Measurements from ENCODE around the gene MAGI2.

DNA sequence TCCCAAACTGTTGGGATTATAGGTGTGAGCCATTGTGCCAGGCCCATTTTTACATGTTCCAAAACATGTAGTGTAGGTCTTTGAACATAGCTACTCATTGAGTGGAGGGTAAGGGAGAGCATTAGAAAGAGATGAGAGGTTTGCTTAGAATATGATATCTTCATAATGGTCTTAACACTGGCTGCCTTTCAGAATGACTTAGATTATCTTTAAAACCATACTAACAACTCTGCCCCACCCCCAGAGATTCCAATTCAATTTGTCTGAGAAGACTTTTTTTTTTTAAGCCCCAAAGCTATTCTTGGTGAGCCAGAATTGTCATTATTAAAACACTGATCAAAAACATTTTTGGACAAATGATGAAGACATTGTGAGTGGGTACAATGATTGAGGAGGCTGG lies 1486.0 kb downstream of the MAGI2 start:
- TF ChIP-seq, protein P1, sequence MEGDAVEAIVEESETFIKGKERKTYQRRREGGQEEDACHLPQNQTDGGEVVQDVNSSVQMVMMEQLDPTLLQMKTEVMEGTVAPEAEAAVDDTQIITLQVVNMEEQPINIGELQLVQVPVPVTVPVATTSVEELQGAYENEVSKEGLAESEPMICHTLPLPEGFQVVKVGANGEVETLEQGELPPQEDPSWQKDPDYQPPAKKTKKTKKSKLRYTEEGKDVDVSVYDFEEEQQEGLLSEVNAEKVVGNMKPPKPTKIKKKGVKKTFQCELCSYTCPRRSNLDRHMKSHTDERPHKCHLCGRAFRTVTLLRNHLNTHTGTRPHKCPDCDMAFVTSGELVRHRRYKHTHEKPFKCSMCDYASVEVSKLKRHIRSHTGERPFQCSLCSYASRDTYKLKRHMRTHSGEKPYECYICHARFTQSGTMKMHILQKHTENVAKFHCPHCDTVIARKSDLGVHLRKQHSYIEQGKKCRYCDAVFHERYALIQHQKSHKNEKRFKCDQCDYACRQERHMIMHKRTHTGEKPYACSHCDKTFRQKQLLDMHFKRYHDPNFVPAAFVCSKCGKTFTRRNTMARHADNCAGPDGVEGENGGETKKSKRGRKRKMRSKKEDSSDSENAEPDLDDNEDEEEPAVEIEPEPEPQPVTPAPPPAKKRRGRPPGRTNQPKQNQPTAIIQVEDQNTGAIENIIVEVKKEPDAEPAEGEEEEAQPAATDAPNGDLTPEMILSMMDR (IDR thresholded peaks at IDR 0.05; ENCODE audit: borderline replicate concordance, extremely low read depth, low read length, poor library complexity, severe bottlenecking) = no peak
- TF ChIP-seq EZH2 (IDR thresholded peaks at IDR 0.05; ENCODE audit: borderline replicate concordance, low read depth, low read length, severe bottlenecking) = no peak

Data from DND-41 (cell line).